NCI-H345 treated with DMSO at 0.1 percent for 48 hours (cell line): Measurements from ENCODE around the gene CCL15.
"Not testable (repeated sequence)": the region's sequence is repeated elsewhere in the genome, so short reads cannot be mapped to it uniquely, and the experiment has no call there.

Source experiments
- DNase-seq: peaks from one replicate; lab custom pipeline; 2025; ENCODE audit not compliant: unreplicated experiment; lab: John Stamatoyannopoulos, UW

Gene CCL15

DNA sequence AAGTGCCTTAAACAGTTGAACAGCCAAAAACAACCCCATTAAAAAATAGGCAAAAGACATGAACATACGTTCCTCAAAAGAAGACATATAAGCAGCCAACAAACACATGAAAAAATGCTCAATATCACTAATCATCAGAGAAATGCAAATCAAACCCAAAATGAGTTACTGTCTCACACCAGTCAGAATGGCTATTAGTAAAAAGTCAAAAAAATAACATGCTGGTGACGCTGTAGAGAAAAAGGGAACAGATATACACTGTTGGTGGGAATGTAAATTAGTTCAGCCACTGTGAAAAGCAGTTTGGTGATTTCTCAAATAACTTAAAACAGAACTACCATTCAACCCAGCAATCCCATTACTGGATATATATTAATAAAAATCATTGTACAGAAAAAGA, 6.0 kb downstream of the CCL15 start:
- DNase-seq, result not testable (repeated sequence)

DNA sequence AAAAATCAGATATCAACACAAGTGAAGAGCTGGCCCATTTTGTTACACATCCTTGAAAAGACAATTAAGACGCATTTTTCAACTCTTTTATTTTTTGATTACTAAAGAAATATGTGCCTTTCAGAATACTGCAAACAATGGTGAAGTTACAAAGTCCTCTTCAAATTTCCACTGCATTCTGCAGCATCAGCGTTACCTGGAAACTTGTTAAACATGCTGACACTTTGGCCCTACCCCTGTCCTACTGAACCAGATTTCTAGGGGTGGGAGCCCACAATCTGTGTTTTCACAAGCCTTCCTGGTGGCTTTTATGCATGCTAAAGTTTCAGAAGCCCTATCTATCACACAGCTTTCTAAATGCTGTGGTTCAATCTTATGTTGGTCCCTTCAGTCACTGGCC, 10.3 kb downstream of the CCL15 start:
- DNase-seq, result no peak

DNA sequence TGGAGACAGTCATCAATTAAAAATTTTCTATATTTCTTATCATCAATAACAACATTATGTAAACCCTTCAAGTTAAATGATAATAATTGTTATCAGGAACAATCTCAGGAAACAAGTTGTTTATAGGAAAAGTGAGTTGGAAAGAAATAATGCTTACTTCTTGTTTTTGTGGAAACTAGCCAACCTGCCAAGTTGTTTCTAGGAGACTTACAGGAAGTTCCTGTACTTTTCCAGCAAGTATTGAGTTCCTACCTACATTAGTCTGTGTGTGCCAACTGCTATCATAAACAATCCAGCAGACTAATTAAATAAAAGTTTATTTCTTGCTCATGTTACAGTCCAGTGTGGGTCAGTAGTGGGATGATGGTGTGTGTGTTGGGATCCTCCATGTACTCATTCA, 13.2 kb downstream of the CCL15 start:
- DNase-seq, result no peak

DNA sequence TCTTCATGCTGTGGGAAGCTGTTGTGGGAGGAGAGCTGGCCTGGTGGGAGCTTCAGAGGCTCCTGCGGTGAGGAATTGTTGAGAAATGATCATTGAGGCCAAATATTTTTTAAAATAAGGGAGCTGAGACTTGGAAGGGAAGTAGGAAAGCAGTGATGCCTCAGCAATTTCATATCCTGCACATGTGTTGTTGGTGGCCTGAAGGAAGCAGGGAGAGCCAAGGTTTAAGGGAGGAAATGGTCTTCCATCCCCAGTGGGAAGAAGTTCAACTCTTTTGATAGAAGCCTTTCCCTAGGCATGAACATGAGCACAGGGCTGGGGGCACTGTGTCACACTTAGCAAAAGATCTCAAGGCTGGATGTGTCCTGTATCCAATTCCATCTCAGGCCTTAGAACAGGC, 14.7 kb downstream of the CCL15 start, which contains the start of gene CCL14:
Gene CCL14, minus strand, starts transcription at position 87 of the 400 bp plus-strand sequence. Its CDS starts 80 bp downstream, at position 7.
- DNase-seq, result no peak

- DNase-seq, result no peak
These were observed 17.2 kb downstream of the CCL15 start for GRCh38 chr17:35984140-35984539.

- DNase-seq, result no peak
These were observed 18.8 kb downstream of the CCL15 start for GRCh38 chr17:35982409-35983191.

- DNase-seq, result no peak
These were observed 19.4 kb downstream of the CCL15 start for GRCh38 chr17:35981908-35982330.

GRCh38 chr17:35981246-35981645, 20.1 kb downstream of the CCL15 start, which contains the start of gene CCL16:
Gene CCL16, minus strand, starts transcription at chr17:35981497. Its CDS starts 77 bp downstream, at chr17:35981420.
- DNase-seq, result no peak

DNA sequence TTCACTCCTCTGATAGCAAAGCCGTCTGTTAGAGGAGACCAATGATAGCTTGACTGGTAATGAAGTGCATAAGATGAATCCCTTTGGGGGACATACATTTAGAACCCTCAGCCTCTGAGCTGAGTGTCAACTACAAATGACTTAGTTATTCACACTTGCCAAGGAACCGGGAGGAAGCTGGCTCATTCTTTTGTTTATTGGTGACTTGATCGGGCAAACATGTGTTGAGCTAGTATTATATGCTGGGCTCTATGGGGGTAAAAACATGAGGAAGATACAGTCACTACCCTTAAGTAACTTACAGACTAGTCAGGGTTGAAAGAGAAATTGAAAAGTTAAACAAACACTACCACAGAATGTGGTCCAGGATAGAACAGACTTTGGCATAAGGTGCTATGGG, 23.0 kb downstream of the CCL15 start:
- no peak for DNase-seq

GRCh38 chr17:35977509-35977908, 23.8 kb downstream of the CCL15 start:
- no peak for DNase-seq

GRCh38 chr17:35973333-35974260, 27.8 kb downstream of the CCL15 start:
- DNase-seq, result no peak

DNA sequence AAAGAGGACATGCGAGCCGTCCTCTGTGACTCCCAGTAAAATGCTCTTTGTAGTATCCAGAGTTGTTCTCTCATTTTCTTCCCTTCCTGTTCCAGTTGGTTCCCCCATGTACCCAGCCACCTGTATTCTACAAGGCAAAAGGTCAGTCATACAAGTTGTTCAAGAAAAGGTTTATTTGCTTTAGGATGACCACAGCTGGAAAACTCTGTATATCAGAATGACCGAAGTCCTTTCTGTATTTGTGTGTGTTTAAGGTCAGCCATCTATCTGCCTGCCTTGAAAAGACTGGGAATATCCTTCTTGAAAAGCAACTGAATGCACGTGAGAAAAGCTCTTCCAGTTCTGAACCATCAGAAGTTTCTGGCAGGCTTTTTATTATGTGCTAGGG, 28.4 kb downstream of the CCL15 start:
- no peak for DNase-seq

DNA sequence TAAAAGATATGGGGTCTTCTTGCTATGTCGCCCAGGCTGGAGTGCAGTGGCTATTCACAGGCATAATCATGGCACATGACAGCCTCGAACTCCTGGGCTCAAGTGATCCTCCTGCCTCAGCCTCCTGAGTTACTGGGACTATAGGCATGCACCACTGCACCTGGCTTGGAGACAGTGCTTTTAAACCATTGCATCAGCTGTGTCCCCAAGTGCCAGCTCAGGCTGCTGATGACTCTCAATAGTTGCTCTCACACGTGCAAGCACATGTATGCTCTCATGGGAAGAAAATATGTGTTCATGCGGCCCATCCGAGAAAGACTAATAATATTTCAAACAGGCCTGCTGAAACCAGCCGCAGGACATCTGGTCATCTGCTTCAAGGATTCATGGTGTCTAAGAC, 28.8 kb downstream of the CCL15 start:
- DNase-seq, result no peak

DNA sequence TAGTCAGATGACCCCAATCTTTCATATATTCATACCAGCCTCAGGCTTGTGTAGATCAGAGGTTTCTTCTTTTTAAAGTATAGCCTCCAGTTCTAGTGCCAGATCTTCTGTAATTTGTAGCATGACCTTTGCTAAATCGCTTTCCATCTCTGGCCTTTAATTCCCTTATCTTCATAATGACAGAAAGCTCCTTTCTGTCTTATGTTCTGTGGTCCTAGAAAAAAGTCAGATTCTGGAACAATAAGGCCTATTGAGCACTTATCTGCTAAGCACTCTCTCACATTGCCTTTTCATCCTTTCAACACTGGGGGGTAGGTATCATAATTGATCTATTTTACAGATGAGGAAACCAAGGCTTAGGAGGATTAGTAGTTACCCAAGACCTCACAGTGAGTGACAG, 29.3 kb downstream of the CCL15 start:
- DNase-seq, result no peak

GRCh38 chr17:35969558-35970380, 31.6 kb downstream of the CCL15 start:
- peak; percentile 68 for DNase-seq

DNA sequence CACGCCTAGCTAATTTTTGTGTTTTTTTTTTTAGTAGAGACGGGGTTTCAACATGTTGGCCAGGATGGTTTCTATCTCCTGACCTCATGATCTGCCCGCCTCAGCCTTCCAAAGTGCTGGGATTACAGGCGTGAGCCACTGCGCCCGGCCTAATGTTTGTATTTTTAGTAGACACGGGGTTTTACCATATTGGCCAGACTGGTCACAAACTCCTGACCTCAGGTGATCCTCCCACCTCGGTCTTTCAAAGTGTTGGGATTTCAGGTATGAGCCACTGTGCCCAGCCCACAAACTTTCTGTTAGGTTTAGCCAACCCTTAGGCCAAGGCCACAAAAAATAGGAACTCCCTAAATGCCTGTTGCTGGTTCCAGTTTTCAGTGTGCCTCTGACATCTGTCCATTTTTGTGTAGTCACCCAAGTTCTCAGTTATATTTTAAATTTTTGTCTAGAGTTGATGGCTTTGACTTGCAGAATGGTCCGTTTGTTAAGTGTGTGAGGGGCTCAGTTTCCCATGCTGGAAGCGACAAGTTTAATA, 32.8 kb downstream of the CCL15 start:
- no peak for DNase-seq

DNA sequence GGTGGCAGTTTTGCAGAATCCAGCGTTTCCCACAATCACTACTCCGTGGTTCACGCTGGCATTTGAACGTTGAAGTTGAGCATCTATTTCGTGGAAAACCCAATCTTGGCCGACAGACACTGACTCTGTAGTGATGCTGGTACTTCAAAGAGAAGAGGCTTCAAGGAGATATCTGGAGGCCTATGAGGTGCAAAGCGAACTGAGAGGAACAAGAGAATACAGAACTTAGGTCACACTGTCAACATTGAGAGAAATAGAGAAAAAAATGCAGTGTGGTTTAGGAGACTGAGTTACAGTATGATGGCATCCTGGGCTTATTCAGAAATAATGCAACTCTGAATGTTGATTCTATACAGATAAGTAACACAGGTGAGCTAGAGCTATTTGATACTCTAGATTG, 36.1 kb downstream of the CCL15 start:
- DNase-seq, result no peak

DNA sequence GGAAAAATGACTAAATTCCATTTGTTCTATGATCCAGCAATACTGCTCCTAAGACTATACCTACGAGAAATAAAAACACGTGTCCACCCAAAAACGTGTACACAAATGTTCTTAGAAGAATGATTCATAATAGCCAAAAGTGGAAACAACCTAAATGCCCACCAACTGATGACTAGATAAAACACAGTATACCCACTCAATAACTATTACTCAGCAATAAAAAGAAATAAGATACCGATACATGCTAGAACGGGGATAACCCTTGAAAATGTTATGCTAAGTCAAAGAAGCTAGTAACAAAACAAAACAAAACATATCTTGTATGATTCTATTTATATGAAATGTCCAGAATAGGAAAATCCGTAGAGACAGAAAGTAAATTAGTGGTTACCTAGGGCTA, 37.7 kb downstream of the CCL15 start:
- DNase-seq, result no peak

DNA sequence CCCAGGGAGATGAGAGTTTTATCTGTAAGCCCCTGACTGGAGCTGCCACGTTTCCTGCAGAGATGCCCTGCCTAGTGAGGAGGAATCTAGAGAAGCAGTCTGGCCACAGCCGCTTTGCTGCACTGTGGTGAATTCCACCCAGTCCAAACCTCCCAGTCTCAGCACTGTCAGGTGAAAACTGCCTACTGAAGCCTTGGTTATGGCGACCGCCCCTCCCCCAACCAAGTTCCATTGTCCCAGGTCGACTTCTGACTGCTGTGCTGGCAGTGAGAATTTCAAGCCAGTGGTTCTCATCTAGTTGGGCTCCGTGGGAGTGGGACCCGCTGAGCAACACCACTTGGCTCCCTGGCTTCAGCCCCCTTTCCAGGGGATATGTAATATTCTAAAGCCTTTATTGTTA, 47.6 kb downstream of the CCL15 start:
- DNase-seq, result no peak

DNA sequence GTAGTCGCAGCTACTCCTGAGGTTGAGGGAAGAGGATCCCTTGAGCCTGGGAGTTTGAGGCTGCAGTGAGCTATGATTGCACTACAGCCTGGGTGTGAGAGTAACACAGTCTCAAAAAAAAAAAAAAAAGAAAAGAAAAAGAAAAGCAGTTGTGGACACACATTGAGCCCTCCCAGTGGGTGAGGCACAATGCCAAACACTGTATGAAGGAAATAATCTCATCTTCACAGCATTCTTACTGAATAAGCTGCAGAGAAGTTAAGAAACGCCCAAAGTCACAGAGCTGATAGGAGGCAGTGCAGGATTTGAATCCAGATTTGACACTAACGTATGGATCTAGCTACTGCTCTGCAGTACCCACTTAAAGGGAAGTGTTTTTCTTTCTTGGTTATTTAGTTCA, 52.0 kb downstream of the CCL15 start:
- DNase-seq, result no peak

GRCh38 chr17:35948092-35948491, 53.3 kb downstream of the CCL15 start:
- no peak for DNase-seq
